ENCODE data around the gene NBEAL2.

Gene NBEAL2, protein sequence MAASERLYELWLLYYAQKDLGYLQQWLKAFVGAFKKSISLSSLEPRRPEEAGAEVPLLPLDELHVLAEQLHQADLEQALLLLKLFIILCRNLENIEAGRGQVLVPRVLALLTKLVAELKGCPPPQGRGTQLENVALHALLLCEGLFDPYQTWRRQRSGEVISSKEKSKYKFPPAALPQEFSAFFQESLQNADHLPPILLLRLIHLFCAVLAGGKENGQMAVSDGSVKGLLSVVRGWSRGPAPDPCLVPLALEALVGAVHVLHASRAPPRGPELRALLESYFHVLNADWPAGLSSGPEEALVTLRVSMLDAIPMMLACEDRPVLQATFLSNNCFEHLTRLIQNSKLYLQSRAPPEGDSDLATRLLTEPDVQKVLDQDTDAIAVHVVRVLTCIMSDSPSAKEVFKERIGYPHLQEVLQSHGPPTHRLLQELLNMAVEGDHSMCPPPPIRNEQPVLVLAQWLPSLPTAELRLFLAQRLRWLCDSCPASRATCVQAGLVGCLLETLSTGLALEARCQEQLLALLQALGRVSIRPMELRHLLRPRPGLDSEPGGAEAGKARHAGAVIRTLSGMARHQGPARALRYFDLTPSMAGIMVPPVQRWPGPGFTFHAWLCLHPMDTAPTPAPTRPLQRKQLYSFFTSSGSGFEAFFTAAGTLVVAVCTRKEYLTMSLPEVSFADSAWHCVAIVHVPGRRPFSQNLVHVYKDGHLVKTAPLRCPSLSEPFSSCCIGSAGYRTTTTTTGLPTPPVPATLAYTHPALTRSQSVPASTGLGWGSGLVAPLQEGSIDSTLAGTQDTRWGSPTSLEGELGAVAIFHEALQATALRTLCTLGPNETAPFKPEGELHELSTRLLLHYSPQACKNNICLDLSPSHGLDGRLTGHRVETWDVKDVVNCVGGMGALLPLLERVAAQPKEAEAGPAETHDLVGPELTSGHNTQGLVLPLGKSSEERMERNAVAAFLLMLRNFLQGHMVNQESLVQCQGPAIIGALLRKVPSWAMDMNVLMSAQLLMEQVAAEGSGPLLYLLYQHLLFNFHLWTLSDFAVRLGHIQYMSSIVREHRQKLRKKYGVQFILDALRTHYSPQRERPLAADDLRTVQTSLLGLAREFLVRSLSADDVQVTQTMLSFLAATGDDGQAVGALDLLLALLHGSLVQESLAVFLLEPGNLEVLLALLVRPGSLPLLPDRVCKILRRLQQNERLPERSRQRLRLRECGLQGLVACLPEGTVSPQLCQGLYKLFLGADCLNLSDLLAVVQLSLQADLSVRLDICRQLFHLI (N-terminal part only)

DNA sequence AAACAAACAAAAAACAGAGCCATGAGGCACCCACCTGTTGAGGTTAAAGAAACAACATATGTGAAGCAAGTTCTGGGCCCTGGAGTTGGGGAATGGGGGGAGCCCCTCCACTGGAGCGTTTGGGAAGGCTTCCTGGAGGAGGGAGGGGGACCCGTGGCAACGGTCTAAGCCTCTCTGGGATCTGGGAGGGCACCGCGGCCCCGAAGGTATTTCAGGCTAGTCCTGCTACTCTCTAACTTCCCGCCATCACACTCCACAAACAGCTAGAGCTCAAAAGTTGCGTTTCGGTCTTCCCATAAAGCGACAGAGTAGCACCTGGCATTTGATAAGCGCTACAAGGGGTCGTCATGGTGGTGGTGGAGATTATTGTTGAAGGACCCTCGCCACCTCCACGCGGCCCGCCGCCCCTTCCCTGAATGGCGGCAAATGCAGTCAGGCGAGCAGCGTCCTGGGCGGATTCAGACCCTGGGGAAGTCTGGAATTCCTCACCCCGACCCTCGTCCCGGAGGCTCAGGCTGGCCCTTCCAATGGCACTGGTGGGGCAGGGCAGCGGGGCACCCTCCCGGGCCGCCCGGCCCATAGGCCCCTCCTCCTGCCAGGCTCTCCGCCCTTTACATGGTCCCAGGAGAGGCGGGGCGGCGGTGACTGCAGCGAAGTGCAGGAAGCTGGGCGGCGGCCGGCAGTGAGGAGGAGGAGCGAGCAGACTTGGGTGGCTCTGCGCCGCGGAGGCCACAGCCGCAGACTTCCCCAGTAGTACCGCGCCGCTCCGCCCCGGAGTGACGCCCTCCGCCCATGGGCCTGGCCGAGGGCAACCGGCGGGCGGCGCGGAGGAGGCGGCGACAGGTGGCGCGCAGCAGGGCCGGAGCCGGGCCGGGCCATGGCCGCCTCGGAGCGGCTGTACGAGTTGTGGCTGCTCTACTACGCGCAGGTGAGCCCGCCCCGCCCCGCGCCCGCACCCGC, at the start of gene NBEAL2:
TSS of gene NBEAL2 (plus strand) at position 682 of the 960 bp plus-strand sequence. CDS start at position 878, 196 bp downstream.
- DNase-seq (ENCODE audit: low read depth in 2 of 2), result peak; percentile 94 to 96

DNA sequence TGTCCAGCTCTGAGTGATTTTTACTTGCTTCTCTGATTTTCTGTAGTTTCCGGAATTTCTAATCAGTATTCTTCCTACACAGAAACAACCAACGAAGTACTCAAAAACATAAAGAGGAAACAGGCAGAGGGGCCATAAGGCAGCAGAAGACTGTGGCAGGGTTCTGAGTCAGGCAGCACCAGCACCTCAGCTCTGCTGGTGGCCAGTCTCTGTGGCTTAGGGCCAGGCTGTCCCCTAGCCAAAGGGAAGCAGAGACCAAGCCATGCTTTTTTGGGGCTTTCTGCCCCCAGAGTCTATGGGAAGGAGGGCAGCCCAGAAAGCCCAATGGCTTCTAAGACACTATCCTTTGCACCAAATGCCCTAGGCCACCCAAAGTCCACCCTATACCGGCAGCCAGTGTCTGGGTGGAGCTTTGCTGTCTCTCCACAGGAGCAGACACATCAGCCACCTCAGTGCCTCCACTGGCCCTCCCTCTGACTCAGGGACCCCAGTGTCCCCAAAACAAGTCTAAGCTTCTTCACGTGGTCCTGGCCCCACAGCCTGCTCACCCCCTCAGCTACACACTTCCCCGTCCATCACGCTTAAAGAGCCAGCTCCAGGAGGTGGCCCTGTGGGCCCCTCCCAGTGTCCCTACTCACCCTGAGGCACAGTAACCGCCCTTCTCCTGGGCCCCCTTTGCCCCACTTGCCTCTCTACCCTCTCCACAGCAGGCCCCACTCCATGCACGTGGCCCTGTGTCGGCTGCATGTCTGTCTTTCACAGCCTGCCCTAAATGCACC, 49.1 kb upstream of the NBEAL2 start:
- DNase-seq (ENCODE audit: low read depth in 2 of 2), result no peak

DNA sequence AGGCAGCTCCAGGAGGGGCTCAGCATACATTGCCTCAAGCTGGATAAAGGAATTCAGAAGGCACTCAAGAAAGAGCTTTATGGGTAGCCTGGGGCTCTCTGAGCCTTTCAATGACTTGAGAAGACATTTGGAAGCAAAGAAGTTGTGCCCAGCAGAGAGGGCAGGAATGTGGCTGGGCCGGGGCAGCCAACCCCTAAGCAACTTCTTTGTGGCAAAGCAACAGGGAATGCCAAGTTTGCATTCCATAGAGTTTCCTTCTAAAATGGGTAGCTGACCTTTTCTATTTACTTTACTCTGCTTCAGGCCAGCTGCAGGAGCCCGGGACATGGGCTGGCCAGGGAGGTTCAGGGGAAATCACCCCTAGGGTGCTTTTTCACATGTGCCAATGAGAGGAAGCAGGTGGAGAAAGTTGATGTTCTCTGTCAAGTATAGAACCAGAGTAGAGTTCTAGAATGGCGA, 48.5 kb upstream of the NBEAL2 start:
- no peak for DNase-seq (ENCODE audit: low read depth in 2 of 2)

DNA sequence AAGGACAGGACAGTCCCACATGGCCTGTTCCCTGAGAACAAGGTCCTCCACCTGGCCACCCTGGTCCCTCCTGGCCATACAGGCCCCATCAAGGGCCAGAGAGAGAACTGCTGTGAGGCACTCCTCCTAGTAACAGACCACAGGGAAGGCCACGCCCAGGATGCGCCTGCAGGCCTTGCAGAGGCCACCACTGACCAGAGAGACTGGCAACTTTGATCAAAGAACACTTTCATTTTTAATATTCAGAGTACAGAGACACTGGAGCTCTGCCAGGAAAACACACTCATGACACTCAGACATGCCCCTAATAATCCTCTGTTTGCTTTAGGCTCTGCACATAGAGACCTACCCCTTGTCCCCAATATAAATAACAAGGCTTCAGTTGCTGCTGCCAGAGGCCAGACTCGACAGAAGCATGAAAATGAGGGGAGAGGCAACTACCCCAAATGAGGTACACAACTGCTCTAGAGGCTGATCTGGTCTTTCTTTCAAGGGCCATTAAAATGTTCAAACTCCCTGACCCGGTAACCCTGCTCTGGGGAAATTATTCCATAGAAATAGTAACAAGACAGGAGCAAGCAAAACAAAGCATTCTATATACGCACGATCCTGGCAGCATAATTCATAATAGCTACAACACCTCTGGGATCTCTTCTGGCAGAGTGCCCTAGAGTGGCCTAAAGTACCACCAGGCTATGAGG, 47.7 kb upstream of the NBEAL2 start:
- DNase-seq (ENCODE audit: low read depth in 2 of 2), result no peak

DNA sequence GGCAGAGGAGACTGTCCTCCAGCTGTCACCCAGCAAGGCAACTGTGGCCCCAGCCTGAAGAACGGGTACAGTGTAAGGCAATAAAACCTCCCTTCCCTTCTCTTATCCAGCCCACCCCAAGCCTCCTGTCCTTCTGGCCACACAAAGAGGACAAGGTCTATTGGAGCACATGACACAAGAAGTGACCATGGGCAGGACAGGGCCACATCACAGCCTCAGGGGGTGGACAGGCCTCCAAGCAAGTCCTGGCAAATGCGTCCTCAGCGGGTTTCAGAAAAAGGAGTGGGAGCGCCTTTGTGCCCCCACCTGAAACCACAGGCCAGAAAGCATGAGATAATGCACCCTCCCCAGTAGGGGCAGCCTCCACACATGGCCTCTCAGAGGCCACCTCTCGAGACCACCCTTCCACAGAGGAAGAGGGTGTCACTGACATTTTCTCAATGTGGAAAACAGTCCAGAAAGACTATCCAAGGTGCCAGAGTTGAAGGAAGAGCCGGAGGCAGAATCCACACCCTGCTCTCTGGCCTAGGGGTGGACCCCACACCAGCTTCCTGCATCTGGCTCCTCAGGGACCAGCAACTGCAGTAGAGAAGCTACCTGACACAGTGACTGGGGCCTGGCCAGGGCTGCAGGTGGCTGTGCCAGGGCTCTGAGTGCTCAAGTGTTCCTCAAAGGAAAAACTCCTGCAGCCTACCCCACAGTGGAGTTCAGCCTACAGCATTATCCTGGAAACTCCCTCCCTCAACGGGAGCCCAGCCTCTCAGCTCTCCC, 46.8 kb upstream of the NBEAL2 start:
- no peak for DNase-seq (ENCODE audit: low read depth in 2 of 2)

DNA sequence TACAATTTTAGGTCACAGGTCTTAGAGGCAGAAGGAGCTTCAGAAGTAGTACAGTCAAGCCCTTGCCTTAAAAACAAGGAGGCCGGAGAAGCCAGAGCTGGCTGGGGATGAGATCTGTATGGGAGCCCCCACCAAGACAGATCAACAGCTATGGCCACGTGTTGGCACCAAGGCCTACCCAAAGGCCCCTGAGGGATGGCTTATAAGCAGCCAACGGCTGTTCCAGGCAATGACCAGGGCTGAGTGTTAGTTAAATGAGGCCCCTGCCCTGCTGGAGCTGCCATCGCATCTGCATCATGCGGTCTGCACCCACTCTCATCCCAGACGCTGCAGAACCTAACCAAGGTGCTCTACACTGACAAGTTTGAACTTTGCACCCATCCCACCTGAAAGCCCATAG, 46.2 kb upstream of the NBEAL2 start:
- no peak for DNase-seq (ENCODE audit: low read depth in 2 of 2)

DNA sequence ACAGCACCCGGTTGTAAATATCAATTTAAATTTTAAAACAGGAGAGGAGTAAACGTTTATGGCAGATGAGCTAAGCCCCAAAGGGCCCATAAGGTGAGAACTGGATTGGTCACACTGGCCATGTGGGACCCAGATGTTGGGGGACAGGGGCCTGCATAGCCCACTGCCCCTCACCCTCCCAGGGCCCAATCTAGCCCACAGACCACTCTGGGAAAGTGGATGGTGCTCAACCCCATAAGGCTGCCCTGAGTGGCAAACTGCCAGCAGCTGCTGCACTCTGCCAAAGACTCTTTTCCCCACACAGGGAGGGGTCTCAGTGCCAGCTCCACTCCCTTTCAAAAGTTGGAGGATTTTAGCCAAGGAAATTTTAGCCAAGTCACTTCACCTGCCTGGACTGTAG, 45.4 kb upstream of the NBEAL2 start:
- no peak for DNase-seq (ENCODE audit: low read depth in 2 of 2)

DNA sequence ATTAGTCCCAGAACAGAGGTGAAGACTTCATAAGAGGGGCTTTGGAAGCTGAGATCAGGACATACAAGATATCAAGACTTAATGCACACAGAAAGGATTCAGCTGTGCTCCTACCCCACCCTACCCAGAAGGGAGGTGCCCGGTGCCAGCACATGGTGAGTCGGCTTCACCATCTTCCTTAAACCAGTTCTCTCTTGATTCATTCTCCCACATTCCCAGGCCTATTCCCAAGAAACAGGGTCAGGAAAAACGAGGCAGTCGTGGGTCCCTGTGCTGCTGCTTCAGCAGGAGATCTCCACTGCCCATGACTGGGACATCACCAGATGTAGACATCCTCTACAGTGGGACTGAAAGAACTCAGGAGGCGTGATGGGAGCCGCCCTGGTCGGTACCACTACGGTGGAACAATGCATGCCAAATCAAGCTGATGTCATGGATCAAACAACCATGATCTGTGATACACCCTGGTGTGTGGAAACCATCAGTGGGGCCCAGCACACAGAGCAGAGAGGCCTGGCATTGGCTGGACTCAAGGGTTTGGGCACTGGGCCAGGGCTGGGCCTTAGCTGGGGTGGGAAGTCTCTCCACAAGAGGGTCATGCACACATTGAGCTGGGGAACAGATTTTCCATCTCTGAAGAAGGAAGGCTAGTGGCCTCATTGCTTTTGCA, 44.8 kb upstream of the NBEAL2 start:
- no peak for DNase-seq (ENCODE audit: low read depth in 2 of 2)

DNA sequence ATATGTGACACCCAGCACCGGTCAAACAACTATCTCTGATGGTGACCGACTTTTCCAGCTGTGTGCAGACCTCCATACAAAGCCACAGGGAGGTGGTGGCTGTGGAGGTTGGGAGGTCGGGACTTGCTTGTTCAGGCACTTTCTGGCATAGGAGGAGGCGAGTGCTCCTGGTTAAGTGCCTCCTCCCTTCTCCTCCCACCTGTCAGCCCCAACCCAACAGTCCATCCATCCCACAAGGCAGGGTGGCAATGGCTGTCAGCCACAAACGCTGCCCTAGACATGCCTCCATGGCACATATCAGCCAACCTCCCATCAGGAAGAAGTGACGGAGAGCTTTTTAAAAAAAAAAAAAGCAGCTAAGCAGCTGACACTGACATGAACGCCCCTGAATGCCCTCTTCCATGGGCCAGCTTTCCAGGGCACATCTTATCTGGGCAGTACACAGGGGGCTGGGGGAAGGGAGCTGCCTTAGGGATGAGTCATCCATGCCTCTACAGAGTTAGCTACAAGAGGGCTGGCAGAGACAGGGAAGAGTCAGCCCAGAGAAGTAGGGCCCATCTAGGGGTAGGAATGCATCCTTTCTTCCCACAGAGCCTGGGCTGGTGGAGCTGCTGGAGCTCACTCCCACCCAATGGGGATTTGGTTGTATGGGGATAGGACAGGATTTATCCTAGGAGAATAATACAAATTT, 44.2 kb upstream of the NBEAL2 start:
- DNase-seq (ENCODE audit: low read depth in 2 of 2), result no peak

DNA sequence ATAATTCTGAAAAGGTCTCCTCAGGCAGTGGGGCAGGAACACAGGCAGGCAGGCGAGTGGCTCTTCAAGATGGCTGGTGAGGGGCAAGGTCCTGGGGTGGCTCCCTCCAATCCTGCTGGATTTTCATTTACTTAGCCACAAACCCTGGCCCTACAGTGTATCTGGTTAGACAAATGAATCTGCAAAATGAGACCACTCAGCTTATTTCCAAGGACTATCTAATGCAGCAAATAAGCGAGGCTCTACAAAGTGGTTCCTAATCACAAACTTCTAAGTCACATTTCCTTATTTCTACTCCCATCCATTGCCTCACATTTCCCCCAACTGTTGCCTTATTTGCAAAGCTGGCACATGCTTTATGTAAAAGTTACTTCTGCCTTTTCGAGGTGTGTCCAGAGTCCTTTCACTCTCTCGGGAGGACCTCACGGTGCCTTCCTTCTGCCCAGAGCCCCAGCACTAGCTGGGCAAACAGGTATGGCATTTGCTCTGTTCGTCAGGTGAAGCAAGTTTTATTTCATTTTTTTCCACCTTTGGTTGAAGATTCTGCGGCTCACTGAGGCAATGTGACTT, 43.4 kb upstream of the NBEAL2 start:
- no peak for DNase-seq (ENCODE audit: low read depth in 2 of 2)

DNA sequence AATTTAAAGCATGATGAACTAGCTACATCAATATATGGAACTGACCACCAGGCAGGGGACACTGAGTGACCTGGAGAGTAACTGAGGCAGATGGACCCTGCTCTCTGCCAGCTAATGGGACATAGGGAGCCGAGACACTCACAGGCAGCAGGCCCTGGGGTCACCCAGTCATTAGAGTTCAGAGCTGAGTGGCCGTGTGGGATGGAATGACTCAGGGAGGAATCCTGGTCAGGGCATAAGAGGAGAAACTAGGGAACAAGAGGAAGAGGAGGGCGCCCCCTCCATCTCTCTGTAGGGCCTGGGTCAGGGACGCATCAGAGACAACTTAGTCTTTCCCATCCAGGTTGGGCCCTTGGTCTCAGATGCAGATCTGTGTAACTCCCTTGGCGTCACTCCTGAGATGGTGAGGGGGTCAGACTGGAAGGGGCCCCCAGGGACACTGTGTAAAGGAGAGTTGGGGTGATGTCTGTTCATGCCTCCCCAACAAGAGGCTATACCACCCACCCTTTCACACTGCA, 42.7 kb upstream of the NBEAL2 start:
- no peak for DNase-seq (ENCODE audit: low read depth in 2 of 2)

DNA sequence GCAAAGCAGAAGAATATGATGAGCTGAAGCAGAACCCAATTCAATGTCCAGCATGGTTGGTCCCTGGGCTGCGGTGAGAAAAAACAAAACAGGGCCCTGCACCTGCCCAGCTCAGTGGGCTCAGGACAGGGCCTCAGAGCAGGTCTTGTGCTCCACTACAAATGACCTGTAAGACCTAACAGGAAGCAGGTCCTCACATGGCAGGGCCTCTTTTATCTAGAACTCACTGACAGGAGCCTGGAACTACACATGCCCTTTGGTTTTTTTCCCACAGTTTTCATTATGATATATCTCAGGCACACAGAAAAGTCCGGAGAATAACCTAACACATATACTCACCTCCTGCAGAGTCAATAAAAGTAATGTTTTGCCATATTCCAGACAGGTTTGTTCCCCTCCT, 41.3 kb upstream of the NBEAL2 start:
- no peak for DNase-seq (ENCODE audit: low read depth in 2 of 2)

DNA sequence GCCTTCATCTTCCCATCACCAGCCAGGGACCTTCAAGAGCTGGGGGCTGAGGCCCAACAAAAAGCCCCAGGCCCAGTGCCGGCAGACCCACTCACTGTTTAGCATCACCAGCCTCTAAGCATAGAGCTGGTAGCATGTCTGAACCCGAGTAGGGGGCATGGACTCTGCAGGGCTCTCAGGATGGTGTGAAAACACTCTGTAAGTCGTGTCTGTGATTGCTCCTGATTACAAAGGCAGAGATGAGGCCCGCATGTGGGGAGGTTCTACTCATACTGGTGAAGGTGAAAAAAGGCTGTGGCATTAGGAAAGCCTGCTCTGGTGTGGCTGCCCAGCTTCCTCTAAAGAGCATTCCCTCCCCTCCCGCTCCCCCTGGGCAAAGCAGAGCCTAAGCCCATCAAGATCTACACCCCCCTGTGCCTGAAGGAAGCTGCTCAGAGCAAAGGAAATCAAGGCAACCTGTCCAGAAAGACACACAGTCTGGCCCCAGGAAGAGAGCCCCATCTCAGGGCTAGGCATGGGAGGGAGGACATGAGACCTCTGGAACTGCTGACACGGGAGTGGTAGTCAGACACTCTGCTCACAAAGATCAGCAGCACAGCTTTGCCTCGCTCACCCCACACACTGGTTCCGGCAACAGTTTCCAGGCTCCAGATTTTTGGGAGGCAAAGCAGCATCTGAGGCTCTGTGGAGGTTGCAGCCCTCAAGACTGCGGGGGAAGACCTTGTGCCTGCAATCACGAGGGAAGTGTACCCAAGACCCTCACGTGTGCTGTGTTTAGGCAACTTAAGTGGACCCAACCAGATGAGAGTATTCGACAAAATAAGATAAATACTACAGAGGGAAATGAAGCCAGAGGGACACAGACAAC, 39.7 kb upstream of the NBEAL2 start:
- DNase-seq (ENCODE audit: low read depth in 2 of 2), result no peak

DNA sequence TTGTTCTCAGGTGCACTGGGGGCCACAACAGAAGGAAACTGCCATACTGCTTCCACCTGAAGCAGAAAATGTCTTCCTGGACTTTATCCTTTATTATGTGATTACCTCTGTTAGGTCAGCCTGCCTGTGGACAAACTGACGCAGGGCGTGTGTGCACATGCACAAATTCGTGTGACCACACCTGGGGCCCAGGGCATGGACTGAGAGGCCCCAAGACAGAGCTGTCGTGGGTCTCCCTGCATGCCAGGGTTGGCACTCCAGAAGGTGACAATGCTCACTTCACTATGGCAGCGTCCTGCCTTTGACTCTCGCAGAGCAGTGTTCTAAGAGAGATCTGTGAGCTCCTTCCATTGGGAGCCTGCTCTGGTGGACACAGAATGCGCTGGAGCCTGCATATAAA, 37.4 kb upstream of the NBEAL2 start:
- no peak for DNase-seq (ENCODE audit: low read depth in 2 of 2)

DNA sequence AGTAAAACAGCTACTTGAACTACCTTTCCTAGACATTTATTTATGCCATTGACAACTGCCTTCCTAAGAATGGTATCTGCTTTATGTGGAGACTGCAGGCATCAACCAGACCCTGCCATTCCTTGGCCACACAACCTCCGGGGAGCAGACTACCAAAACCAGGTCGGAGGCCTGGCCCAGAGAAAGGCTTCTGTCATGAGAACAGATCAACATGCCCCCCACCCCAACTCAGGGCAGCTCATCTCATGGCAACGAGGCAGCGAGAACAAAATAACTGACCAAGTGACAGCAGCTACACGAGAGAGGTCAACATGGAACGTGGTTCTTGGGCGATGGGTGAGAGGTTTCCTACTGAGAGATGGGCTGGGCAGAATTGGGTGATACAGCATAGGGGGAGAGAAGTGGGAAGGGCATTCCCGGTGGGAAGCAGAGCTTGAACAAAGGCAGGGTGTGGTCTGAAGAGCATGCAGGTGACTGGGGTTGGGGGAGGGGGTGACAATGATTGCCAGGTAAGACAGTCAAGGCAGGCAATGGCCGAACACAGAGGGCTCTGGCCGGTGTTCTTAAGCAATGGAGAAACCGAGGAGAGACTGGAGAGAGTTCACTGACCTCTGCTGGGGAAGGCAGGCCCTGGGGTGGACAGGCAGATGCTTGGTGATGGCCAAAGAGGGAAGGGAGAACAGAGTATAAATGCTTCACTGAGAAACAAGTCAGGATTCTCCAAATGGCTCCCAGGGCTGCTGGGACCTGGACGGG, 36.8 kb upstream of the NBEAL2 start:
- no peak for DNase-seq (ENCODE audit: low read depth in 2 of 2)

Data from stimulated activated CD4-positive, alpha-beta T cell treated with anti-CD3 and anti-CD28 coated beads, Interleukin-15, amount 100 ng/mL, for 48 hours (primary cell).